Measurements from ENCODE around the gene HES2.
"Not testable (repeated sequence)": the region's sequence is repeated elsewhere in the genome, so short reads cannot be mapped to it uniquely, and the experiment has no call there.

HES2 gene

DNA sequence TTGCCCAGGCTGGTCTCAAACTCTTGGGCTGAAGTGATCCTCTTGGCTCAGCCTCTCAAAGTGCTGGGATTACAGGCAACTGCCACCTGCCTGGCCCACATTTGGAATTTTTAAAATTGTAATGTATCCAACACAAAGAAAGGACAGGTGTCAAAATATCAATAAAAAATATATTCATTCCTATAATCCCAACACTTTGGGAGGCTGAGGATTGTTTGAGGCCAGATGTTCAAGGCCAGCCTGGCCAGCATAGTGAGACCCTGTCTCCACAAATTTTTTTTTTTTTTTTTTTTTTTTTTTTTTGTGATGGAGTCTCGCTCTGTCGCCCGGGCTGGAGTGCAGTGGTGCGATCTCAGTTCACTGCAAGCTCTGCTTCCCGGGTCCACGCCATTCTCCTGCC lies 10.0 kb downstream of the HES2 start:
- no peak overlapping the region for H3K4me3 ChIP-seq (replicated peaks; ENCODE audit: low read depth, low read length)

DNA sequence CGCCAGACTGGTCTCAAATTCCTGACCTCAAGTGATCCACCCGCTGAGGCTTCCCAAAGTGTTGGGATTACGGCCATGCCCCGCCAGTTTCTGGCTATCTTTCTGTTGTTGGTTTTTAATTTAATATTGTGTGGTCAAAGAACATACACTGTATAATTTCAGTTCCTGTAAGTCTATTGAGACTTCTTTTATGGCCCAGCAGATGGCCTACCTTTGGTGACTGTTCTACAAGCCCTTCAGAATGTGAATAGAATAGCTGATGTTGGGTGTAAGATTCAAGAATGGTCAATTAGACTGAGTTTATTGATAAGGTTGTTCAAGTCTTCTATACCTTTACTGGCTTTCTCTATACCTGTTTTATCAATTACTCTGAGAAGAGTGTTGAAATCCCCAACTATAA lies 10.7 kb downstream of the HES2 start:
- H3K4me3 ChIP-seq (replicated peaks; ENCODE audit: low read depth, low read length) = no peak overlapping the region
- TF ChIP-seq CTCF (IDR thresholded peaks at IDR 0.05; ENCODE audit: low read depth, low read length, missing control alignments) = no peak
- DNase-seq (ENCODE audit: extremely low read depth, low read depth) = no peak

More for the DNA sequence above, 10.0 kb downstream of the HES2 start:
- no peak for TF ChIP-seq CTCF (IDR thresholded peaks at IDR 0.05; ENCODE audit: low read depth, low read length, missing control alignments)
- no peak for DNase-seq (ENCODE audit: extremely low read depth, low read depth)

DNA sequence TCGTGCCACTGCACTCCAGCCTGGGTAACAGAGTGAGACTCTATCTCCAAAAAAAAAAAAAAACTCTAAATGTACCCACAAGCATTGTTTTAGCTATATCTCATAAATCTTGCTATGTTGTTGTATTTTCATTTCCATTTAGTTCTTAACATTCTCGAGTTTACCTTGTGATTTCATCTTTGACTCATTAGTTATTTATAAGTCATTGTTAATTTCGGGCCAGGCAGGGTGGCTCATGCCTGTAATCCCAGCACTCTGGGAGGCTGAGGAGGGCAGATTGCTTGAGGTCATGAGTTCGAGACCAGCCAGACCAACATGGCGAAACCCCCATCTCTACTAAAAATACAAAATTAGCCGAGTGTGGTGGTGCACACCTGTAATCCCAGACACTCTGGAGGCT lies 11.7 kb downstream of the HES2 start:
- TF ChIP-seq CTCF (IDR thresholded peaks at IDR 0.05; ENCODE audit: low read depth, low read length, missing control alignments) = no peak
- no peak for DNase-seq (ENCODE audit: extremely low read depth, low read depth)
- H3K4me3 ChIP-seq (replicated peaks; ENCODE audit: low read depth, low read length) = no peak overlapping the region

DNA sequence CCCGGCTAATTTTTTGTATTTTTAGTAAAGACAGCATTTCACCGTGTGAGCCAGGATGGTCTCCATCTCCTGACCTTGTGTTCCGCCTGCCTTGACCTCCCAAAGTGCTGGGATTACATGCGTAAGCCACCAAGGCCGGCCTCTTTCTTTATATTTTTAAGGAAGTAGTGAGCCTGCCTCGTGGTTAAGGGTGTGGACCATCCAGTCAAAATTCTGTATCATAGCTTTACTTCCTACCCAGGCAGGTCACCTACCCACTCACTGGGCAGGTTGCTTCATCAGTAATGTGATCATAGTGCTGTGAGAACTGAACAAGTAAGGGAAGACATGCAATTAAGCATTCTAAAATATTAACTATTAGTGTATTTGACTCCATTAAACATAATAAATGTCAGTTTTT lies 18.0 kb downstream of the HES2 start:
- no peak for DNase-seq (ENCODE audit: extremely low read depth, low read depth)
- no peak for TF ChIP-seq CTCF (IDR thresholded peaks at IDR 0.05; ENCODE audit: low read depth, low read length, missing control alignments)
- H3K4me3 ChIP-seq (replicated peaks; ENCODE audit: low read depth, low read length) = no peak overlapping the region

- no peak for DNase-seq (ENCODE audit: extremely low read depth, low read depth)
- TF ChIP-seq CTCF (IDR thresholded peaks at IDR 0.05; ENCODE audit: low read depth, low read length, missing control alignments) = no peak
- no peak overlapping the region for H3K4me3 ChIP-seq (replicated peaks; ENCODE audit: low read depth, low read length)
Observed at GRCh38 chr1:6399294-6399693, 20.4 kb downstream of the HES2 start.

DNA sequence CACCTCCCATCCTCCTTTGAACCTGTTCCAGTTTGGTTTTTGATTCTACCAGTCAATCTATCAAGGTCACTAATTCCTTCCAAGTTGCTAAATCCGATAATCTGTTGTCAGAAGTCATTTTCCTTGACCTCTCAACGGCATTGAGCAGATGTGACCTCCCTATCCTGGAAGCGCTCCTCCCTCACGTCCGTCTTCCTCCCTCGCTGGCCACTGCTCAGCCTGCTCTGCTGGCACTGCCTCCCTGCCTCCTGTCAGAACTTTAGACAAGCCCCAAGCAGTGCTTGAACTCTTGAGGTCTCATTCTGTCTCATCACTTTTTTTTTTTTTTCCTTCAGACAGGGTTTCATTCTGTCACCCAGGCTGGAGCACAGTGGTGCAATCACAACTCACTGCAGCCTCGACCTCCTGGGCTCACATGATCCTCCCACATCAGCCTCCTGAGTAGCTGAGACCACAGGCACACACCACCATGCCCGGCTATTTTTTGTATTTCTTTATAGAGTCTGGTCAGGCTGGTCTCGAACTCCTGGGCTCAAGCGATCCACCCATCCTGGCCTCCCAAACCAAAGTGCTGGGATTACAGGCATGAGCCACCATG lies 21.8 kb downstream of the HES2 start:
- no peak for DNase-seq (ENCODE audit: extremely low read depth, low read depth)
- no peak overlapping the region for H3K4me3 ChIP-seq (replicated peaks; ENCODE audit: low read depth, low read length)
- no peak for TF ChIP-seq CTCF (IDR thresholded peaks at IDR 0.05; ENCODE audit: low read depth, low read length, missing control alignments)

GRCh38 chr1:6396998-6397397 lies 22.7 kb downstream of the HES2 start:
- no peak for TF ChIP-seq CTCF (IDR thresholded peaks at IDR 0.05; ENCODE audit: low read depth, low read length, missing control alignments)
- no peak for DNase-seq (ENCODE audit: extremely low read depth, low read depth)
- H3K4me3 ChIP-seq (replicated peaks; ENCODE audit: low read depth, low read length) = no peak overlapping the region

GRCh38 chr1:6395781-6396244 lies 23.9 kb downstream of the HES2 start:
- H3K4me3 ChIP-seq (replicated peaks; ENCODE audit: low read depth, low read length); DNase-seq (ENCODE audit: extremely low read depth, low read depth): not testable (repeated sequence)

DNA sequence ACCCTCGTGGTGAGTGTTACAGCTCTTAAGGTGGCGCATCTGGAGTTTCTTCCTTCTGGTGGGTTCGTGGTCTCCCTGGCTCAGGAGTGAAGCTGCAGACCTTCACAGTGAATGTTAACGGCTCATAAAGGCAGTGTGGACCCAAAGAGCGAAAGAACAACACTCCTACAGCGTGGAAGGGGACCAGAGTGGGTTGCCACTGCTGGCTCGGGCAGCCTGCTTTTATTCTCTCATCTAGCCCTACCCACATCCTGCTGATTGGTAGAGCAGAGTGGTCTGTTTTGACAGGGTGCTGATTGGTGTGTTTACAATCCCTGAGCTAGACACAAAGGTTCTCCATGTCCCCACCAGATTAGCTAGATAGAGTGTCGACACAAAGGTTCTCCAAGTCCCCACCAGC lies 24.6 kb downstream of the HES2 start:
- not testable (repeated sequence) for DNase-seq (ENCODE audit: extremely low read depth, low read depth); H3K4me3 ChIP-seq (replicated peaks; ENCODE audit: low read depth, low read length)
